SW 1271 (cell line): Measurements from ENCODE around the gene DNAJB9.
"Not testable (repeated sequence)": the region's sequence is repeated elsewhere in the genome, so short reads cannot be mapped to it uniquely, and the experiment has no call there.

Source experiments
- DNase-seq, 2 experiments: peaks; one replicate each; lab custom pipeline; 2025; lab: John Stamatoyannopoulos, UW

The DNAJB9 gene

GRCh38 chr7:108569381-108570145, at the start of gene DNAJB9, which contains the start of gene THAP5:
Gene DNAJB9, plus strand, starts transcription at chr7:108569874. Its CDS starts 1,853 bp downstream, at chr7:108571727.
Gene THAP5, minus strand, starts transcription at chr7:108569706. Its CDS starts 137 bp downstream, at chr7:108569569.
- peak; percentile 98 for DNase-seq

- DNase-seq: no peak
These were observed 46.9 kb upstream of the DNAJB9 start for GRCh38 chr7:108522780-108523179.

- DNase-seq: peak; percentile 85 to 92
These were observed 44.2 kb upstream of the DNAJB9 start for GRCh38 chr7:108525327-108525984.

- peak; percentile 98 for DNase-seq
These were observed 43.5 kb upstream of the DNAJB9 start, which contains the start of gene PNPLA8 for GRCh38 chr7:108525985-108526767. Gene PNPLA8, minus strand, starts transcription at chr7:108526135. Its CDS starts 10,644 bp downstream, at chr7:108515491.

- DNase-seq: no peak
These were observed 43.0 kb upstream of the DNAJB9 start for GRCh38 chr7:108526768-108527017.

GRCh38 chr7:108528183-108528712, 41.4 kb upstream of the DNAJB9 start:
- DNase-seq: no peak

- no peak for DNase-seq
These were observed 40.3 kb upstream of the DNAJB9 start for GRCh38 chr7:108529341-108529740.

GRCh38 chr7:108533712-108534111, 36.0 kb upstream of the DNAJB9 start:
- no peak for DNase-seq

GRCh38 chr7:108535257-108535656, 34.4 kb upstream of the DNAJB9 start:
- no peak for DNase-seq

GRCh38 chr7:108535744-108536143, 33.9 kb upstream of the DNAJB9 start:
- no peak for DNase-seq

GRCh38 chr7:108537229-108537628, 32.4 kb upstream of the DNAJB9 start:
- no peak for DNase-seq

- not testable (repeated sequence) for DNase-seq
These were observed 31.4 kb upstream of the DNAJB9 start for GRCh38 chr7:108538236-108538635.

- not testable (repeated sequence) for DNase-seq
These were observed 31.0 kb upstream of the DNAJB9 start for GRCh38 chr7:108538685-108539084.

- DNase-seq: no peak
These were observed 28.2 kb upstream of the DNAJB9 start for GRCh38 chr7:108541478-108541877.

- DNase-seq: not testable (repeated sequence)
These were observed 21.4 kb upstream of the DNAJB9 start for GRCh38 chr7:108548141-108548896.

- not testable (repeated sequence) for DNase-seq
These were observed 13.0 kb upstream of the DNAJB9 start for GRCh38 chr7:108556665-108557064.

- no peak for DNase-seq
These were observed 12.5 kb upstream of the DNAJB9 start for GRCh38 chr7:108557191-108557590.

GRCh38 chr7:108557617-108558016, 12.1 kb upstream of the DNAJB9 start:
- DNase-seq: no peak

- no peak for DNase-seq
These were observed 10.4 kb upstream of the DNAJB9 start for GRCh38 chr7:108559253-108559652.

GRCh38 chr7:108561047-108561619, 8.5 kb upstream of the DNAJB9 start:
- no peak for DNase-seq

- no peak for DNase-seq
These were observed 3.7 kb upstream of the DNAJB9 start for GRCh38 chr7:108565987-108566386.
